Measurements from ENCODE around the gene RAC2. TPM values are rescaled to one million over a fixed set of nuclear protein-coding genes. Genes with fewer than 3 reads are reported as not detected.

Gene RAC2
- total RNA-seq, 1 donor from 2014 or later, result 978 TPM

DNA sequence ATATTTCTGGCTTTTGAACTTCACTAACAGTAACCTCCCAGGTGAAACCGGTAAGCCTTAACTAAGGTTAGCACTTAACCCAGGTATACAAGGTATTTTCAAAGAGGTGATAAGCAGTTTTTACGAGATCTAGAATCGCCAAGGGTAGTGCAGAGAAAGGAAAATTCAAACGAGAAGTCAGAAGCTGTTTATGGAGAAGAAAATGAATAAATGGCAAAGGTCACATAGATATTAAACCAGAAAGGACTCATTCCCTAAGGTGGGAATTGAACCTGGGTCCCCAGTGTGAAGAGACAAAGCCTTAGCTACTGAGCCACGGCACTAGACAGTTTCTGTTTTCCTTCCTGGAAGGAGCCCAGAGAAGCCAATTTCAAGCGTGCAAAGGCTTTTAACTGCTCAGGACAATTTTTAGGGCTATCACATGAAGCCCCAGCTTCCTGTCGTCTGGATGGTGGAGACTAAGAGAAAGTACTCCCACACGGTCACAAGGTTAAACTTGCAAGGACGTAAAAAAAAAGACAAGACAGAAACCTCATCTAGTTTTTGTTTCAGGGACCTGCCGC, 50.4 kb downstream of the RAC2 start:
- intact Hi-C loops (cut with micrococcal nuclease), result loop anchor here (1.0 kb wide), 4 partner anchors 7 to 337 kb away; no protein-coding TSS in a partner anchor

DNA sequence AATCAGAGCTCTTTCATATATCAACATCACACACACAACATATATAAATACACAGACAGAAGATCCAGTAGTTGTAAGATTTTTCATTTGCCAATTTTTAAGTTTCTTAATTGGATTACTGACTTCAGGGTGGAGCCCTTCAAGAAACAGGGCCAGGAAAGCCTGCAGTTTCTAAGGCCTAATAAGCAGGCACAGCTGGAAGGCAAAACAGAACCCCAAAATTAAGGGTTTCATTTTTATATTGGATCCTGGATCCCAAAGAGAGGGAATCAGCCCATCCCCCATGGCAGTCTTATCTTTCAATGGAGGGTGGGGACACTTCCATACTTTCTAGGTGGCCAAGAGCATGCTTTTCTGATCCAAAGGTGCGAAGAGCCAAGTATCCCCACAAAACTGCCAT, 51.3 kb downstream of the RAC2 start:
- intact Hi-C loops (cut with micrococcal nuclease), result no loop called here

DNA sequence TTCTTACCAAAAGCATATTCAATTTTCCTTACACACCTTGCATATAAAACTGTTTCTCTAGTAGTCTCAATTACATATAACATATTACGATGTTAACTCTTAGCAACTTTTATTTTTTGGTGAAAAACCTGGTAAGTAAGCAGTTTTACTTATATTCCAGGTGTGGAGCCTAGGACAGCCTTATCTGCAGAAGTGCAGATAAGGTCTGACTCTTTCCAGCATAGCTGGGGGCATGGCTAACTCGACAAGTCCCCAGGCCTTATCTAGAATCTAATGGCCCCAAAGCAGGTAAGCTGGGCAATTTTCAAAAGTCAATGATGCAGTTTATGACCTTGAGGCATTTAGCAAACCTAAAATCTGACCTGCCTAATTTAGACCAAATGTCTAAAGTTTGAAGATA, 51.9 kb downstream of the RAC2 start:
- intact Hi-C loops (cut with micrococcal nuclease), result no loop called here

DNA sequence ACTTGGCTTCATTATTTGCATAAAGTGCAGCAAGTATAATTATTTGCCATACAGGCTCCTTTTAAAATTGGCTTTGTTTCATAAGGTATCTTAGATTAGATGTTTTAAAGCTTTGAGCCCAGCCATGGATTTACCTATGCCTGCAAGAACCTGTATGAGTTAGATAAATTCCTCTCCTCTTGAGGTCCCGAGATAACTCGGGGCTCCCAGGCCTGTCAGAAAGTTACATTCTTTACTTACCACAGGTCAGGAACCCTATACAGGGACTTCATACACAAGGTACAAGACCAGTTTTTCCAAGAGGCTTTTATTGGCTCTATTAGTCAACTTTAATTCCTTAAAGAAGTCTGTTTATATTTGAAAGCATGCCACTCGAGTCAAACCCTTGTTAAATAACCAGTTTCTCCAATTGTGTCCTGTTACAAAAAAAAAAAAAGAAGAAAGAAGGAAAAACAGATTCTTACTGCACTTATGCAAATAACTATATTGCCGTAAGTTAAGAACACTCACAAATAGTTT, 53.7 kb downstream of the RAC2 start:
- intact Hi-C loops (cut with micrococcal nuclease), result no loop called here

DNA sequence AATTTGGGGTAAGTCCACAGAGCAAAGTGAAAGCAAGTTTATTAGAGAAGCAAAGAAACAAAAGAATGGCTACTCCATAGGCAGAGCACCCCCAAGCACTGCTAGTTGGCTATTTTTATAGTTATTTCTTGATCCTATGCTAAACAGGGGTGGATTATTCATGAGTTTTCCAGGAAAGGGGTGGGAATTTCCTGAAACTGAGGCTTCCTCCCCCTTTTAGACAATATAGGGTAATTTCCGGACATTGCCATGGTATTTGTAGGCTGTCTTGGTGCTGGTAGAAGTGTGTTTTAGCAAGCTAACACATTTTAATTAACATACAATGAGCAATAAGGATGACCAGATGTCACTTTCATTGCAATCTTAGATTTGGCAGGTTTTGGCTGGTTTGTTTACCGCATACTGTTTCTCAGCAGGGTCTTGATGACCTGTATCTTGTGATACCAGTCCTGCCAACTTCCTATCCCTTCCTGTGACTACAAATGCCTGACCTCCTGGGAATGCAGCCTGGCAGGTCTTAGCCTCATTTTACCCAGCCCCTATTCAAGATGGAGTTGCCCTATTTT, 55.1 kb downstream of the RAC2 start:
- intact Hi-C loops (cut with micrococcal nuclease), result no loop called here

DNA sequence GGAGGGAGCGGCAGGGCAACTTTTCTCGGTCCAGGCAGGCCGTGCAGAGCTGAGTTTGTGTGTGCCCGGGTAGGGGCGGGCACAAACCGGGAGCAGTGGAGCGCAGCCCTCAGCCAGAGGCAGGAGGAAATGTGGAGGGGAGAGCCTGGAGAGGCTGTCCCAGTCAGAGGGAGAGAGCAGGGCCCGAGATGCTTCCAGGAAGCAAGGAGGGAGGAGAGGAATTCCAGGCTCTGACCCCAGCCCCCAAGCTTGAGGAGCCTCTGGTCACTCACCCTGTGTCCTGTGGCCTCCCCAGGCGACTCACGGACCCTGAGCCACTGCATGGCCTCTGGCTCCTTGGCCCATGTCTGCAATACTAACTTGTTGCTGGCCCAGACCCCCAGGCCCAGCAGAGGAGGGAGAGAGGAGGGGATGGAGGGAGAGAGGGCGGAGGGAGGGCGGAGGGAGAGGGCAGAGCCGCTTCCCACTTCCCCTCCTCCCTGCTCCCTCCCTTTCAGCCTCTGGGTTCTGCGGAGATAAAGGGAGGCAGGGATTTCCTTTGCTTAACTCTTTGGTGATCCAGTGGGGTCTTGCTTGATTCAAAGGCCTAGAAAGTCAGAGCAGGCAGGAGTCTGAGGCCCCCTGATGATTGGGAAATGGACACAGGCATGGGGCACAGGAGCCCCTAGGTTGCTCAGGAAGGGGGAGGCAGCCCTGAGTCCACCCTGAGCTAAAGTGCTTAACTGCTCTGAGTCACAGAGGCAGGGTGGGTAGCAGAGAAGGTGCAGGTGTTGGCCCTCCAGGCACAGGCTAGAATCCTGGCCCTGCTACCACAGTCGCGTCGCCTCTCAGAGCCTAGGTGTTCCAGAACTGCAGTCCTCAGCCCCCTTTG, 55.9 kb downstream of the RAC2 start, which contains the start of gene C1QTNF6:
C1QTNF6 (minus strand) TSS at position 357 of the 871 bp plus-strand sequence; CDS start at position 323, 34 bp downstream.
- intact Hi-C loops (cut with micrococcal nuclease), result loop anchor here (2.0 kb wide), 1 partner anchor 21 kb away; no protein-coding TSS in a partner anchor

DNA sequence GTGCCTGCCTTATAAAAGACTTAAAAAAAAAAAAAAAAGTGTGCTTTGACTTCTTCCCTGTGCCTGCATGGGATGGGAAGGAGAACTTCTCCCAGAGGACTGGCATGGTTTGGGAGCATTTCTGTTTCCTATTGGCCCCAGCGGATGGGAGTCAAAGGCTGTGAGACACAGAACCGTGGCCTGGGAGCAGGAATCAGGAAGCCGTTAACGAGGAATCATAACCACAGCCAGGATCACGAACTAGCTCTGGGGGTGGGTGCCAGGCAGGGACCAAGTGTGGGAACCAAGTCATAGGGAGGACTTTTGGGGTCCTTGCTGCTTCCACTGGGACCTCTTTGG, 56.5 kb downstream of the RAC2 start:
- intact Hi-C loops (cut with micrococcal nuclease), result loop anchor here (2.0 kb wide), 1 partner anchor 21 kb away; no protein-coding TSS in a partner anchor

DNA sequence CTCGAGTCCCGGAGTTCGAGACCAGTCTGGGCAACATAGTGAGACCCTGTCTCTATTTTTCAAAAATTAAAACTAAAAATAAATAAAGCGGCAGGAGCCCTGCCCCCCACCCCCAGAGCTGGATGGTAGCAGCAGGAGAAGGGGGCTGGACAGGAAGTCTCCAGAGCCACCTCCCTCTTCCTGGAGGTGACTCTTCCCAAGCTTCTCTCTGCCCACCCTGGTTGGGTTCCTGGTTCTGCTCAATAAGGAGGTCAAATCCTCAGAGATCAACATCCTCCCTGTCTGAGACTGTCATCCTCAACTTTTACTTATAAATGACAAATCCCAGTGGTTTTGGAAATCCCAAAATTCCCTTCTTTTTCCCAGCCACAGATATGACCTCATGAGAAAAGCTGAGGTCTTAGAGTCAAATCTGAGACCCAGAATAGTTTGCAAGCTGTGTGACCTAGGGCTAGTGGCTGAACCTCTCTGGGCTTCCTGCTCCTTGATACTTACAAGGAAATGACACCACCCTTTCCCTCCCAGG, 57.0 kb downstream of the RAC2 start:
- intact Hi-C loops (cut with micrococcal nuclease), result loop anchor here (1.0 to 2.0 kb wide), 2 partner anchors 7 to 20 kb away; no protein-coding TSS in a partner anchor

DNA sequence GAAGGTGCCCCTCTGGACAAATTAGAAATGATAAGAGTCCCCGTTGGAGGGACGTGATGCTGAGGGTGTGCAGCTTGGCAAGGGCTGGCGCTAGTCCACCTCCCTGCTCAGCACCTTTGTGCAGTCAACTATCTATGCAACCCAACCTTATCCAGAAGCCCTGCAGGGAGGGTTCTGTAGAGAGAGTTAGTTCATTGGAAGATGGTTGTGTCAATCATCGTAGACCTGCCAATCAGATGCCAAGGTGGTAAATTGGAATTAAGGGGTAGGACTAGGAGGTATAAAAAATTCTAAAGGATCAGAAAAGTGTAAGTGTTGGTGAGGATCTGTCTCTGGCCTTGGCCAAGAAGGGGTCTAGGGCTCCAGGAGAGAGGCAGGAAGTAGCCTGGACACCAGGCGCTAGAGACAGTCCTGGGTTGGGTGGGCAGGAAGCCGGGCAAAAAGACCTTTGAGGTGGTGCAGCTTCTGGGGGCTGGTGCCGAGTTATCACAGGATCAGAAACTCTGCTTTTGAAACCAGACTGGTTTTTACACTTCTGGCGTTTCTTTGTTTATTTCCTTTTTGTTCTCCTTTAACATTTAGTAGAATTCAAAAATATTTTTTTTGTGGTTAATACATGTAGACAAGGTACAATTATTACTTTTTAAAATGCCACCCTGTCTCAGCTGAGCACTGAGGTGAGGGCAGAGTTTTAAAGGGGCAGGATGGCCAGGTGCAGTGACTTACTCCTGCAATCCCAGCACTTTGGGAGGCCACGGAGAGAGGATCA, 57.7 kb downstream of the RAC2 start:
- intact Hi-C loops (cut with micrococcal nuclease), result loop anchor here (1.0 to 2.0 kb wide), 2 partner anchors 8 to 20 kb away; no protein-coding TSS in a partner anchor

DNA sequence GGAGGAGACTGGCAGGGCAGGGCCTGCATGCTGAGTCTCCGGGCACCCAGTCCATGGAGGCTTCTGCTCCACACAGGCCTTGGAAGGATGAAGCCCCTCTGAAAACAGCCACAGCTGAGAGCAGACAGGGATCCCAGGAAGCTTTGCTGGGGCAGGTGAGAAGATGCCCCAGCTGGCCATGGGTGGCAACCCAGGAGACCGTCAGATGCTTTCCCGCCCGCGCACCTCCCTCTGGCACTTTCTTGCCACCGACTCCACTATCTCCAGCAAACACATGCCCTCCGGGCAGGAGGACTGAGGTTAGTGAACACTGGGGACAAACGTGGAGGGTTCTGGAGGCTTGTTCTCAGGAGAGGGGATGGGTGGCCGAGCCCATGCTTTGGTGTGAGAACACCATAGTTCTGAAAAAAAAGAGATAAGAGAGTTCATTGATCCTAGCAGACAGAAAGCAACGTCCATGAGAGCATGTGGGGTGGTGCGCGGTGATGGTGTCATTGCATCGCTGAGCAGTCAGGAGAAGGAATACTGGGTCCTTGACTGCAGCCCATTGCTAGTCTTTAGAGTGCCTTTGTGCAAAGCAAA, 58.3 kb downstream of the RAC2 start:
- intact Hi-C loops (cut with micrococcal nuclease), result loop anchor here (1.0 to 2.0 kb wide), 2 partner anchors 9 to 19 kb away; no protein-coding TSS in a partner anchor

DNA sequence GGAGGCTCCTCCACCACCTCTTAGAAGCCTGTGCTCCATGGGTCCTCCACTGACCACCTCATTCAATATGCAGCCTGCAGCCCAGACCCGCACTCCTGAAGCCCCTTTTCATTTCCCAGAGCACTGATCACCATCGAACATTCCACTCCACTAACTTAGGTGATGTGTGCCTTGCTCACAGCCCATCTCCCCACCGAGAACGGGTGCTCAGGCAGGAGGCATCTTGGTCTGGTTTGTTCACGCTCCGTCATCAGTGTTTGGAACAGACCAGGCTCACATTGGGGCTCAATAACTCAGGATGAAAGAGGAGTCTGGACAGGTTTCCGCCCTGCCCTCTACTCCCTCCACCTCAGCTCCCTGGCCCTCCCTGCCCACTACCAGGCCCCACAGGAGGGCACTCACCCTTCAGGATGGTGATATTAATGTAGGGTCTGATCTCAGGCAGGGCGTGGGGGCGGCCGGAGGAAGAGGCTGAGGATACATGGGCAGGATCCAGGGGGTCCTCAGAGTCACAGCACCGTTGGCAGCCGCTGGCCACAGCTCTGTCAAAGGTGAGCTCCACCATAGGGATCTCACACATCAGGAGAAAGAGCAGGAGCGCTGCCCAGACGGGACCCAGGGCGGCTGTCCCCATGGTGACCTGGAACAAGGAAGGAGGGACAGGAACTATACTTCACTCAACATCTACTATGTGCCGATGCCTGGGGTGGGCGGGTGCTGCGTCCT, 59.1 kb downstream of the RAC2 start:
- intact Hi-C loops (cut with micrococcal nuclease), result no loop called here

DNA sequence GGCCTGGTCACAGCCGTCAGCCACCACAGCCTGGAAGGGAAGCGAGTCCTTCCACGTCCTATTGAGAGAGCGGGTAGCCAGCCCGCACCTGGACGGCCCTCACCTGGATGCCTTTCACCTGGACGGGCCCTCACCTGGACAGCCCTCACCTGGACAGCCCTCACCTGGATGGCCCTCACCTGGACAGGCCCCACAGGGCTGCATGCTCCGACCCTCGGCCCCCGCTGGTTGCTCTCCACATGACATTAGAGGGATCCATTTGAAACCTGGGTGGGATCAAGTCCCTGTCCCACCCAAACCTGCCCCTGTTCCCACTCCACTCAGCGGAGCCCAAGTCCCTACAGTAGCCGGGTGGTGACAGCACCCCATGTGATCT, 59.7 kb downstream of the RAC2 start:
- intact Hi-C loops (cut with micrococcal nuclease), result no loop called here

DNA sequence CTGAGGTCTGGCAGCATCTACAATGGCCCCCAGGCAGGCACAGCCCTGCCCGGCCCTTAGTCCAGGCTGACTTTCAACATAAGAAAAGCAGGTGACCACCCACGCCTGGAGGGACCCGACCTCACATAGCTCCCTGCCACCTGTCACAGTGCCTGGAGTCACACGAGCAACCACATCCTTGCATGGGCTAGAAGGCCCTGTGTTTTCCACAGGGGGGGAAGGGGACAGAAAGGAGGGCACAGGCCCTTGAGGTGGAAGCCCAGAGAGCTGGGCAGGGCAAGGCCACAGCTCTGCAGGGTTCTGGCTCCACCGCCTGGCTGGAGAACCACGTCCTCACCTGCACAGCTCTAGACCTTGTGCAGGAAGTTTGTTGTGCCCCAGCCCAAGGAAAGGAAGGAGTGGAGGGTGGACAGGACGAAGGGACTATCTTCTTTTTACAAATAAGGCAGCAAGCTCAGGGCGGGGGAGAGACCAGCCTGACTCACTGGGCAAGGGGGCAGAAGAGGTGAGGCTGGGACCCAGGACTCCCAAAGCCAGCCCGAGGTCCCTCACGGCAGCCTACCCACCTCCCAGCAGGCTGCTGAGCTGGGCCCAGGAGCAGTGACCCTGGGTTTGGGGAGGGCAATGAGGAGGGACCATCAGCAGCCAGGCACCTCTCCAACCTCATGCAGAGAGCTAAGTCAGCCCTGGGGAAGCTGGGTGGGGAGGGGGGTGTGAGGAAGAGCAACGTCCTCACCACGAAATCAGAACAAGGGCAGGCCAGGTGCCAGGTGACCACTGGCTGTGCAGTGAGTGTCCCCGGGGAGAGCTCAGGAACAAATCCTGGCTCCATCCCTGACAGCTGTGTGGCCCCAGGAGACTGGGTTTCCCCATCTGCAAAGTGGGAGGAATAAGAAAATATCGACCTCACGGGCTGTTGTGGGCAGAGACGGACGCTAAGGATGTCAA, 60.4 kb downstream of the RAC2 start:
- intact Hi-C loops (cut with micrococcal nuclease), result no loop called here

DNA sequence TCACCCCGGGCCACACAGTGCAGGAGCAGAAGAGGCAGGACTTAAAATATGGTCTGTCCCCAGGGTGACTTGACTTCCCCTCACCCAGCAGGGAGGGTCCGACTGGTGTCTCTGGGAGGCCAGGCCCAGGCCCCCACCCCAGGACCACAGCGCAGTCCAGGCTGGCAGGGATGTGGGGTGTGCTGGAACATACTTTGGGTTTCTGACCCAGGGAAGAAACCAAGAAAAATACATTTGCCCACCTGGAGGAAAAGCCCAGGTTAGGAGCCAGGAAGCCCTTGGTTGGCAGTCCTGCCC, 61.2 kb downstream of the RAC2 start:
- intact Hi-C loops (cut with micrococcal nuclease), result no loop called here

DNA sequence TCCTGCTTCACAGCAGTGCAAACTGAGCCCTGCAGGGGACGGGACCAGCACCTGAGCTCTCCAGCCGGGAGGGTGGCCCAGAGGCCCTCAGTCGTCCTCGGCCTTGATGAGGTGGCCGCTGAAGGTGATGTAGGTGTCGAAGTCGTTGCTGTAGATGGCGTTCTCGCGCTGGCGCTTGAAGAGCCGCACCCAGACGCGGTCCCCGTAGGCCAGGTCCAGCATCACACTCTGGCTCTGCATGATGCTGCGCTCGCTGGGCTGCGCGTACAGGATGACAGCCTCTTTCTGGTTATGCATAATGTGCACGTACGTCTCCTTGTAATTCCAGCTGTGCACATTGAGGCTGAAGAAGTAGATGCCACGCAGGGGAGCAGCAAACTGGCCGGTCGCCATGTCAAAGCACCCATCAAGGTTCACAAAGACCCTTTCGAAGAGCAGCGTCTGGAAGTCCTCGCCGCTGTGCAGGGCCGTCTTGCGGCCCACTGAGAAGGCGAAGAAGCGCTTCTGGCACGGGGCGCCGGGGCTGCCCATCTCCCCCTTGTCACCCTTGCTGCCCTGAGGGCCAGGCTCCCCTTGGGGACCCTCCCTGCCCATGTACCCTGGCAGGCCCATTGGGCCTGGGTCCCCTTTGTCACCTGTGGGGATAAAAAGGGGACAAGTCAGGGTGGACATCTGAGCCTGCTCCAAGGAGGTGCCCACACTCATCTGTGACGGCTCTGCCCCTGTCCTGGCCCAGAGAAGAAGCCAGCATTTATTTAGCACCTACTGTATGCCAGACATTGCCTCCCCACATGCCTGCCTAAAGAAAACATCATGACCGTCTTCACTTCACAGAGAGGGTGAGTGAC, 61.7 kb downstream of the RAC2 start:
- intact Hi-C loops (cut with micrococcal nuclease), result no loop called here

DNA sequence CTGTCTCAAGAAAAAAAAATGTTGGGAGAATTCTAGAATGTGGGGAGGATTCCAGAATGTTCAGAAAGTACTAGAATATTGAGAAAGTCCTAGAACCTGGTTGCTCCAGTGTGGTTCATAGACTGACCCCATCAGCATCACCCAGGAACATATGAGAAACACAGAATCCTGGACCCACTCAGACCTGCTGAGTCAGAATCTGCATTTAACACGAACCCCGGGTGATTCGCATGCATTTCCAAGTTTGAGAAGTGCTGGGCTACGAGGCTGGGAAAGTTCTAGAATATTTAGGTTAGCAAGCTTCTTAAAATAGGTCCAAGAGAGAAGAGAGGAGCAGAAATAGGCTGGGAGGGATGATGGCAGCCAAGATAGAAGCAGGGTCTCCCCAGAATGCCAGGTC, 62.4 kb downstream of the RAC2 start:
- intact Hi-C loops (cut with micrococcal nuclease), result no loop called here

DNA sequence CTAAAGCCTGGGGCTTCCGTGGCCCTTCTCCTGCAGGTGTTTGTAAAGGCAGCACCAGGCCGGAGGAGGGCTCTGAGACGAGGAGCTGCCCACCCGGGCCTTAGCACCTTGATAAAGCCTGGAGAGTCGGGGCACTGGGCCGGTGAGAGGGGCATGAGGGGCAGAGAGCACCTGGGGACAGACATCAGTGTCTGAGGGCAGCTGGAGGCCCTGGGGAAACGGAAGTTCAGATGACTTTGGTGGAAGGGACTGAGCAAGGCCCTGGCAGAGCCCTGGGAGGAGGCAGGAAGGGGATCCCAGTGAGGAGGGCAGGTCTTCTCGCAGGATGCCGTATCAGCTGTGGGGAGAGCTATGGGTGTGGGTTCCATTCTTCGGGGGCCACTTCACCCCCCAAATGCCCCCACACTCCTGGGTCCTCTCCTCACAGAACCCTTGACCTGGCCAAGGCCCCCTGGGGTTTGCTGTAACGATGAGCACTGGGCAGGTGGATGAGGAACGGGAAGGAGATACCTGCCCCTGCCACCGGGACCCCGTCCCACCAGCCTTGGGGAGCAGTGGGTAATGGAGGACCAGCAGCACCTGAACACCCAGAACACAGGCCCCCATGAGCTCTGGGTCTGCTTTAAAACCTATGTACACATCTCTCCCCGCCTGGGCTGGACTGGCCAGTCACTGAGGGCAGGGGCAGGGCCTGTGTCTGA, 63.4 kb downstream of the RAC2 start:
- intact Hi-C loops (cut with micrococcal nuclease), result no loop called here
